Adrenal gland (tissue), 12 donors: ENCODE results near the gene KIF6. TPM values are rescaled to one million over a fixed set of nuclear protein-coding genes. Genes with fewer than 3 reads are reported as not detected.

Source experiments
- DNase-seq, 7 donors: peaks; one replicate each; pipeline ENCODE4 v3.0.0-alpha.2; 2019 to 2020
- H3K27ac ChIP-seq, 5 donors: fragments of 200-600 bp; sonication (generic) in 4 of 5; 1 replicate in 3 of 5; 2 replicates in 2 of 5; pipeline versions ENCODE4 v1.5.1 to v1.8.0; 2016 to 2020; ENCODE audit warnings: mild to moderate bottlenecking in 1 of 5
- H3K27me3 ChIP-seq: fragments of 200-600 bp; 2 replicates; pipeline ENCODE4 v1.8.0; 2021
- H3K36me3 ChIP-seq, 2 donors: fragments of 200-600 bp; replicated peaks in 1 of 2; 1 replicate in 1 of 2; 2 replicates in 1 of 2; pipeline versions ENCODE4 v1.5.1 to v1.8.0; 2018 to 2022
- H3K4me1 ChIP-seq, 2 donors: fragments of 200-600 bp; replicated peaks in 1 of 2; 1 replicate in 1 of 2; 2 replicates in 1 of 2; pipeline versions ENCODE4 v1.5.1 to v1.8.0; 2018 to 2021
- H3K4me3 ChIP-seq, 4 donors: fragments of 200-600 bp; sonication (generic) in 3 of 4; one replicate each; pipeline ENCODE4 v1.5.1; 2016 to 2018
- H3K9me3 ChIP-seq, 3 donors: fragments of 200-600 bp; sonication (generic) in 1 of 3; replicated peaks in 1 of 3; 1 replicate in 2 of 3; 2 replicates in 1 of 3; pipeline versions ENCODE4 v1.5.1 to v1.8.0; 2016 to 2021
- CTCF ChIP-seq, 6 experiments: fragments of 450-650 bp in 4 of 6; fragments of 200-600 bp in 2 of 6; sonication (generic) in 1 of 6; IDR thresholded peaks; 1 replicate in 5 of 6; 2 replicates in 1 of 6; pipeline versions ENCODE4 v1.5.1 to v1.8.0; 2016 to 2021; ENCODE audit warnings: antibody characterized with exemption in 6 of 6, mild to moderate bottlenecking in 2 of 6, moderate library complexity in 1 of 6
- POLR2A ChIP-seq, 2 donors: fragments of 450-650 bp; IDR thresholded peaks; one replicate each; pipeline ENCODE4 v1.6.1; 2017; ENCODE audit warnings: antibody characterized with exemption in 2 of 2, mild to moderate bottlenecking in 2 of 2, moderate library complexity in 1 of 2
- WGBS, 4 donors: extraction: QIAGEN DNeasy Blood & Tissue Kit in 2 of 4; methylation state at CpG; one replicate each; pipeline versions ENCODE4 v1.1.5 to v1.1.7; 2013 to 2017; 5-methylcytosine and 5-hydroxymethylcytosine counted together
- intact Hi-C, 2 donors: fragments of 100-400 bp; cut with DNase I; formaldehyde crosslinking; loops; one replicate each; pipeline versions ENCODE4 v1.14.1 to v1.15.0; 2022 to 2023
- polyA plus RNA-seq, 3 donors: library from polyadenylated mRNA; stranded (reverse); fragments of 200-250 nt in 2 of 3; fragments of 350-450 nt in 1 of 3; fragmentation: Illumina TruSeq in 1 of 3; extraction: RNeasy Lipid Tissue Mini Kit (QIAGEN cat#74804) in 1 of 3; gene quantifications; one replicate each; pipeline ENCODE4 v1.2.3, GENCODE V29; 2013 to 2014
- total RNA-seq, 9 donors: library from RNA; depleted of rRNA in 4 of 9; stranded (reverse); fragments of >200 nt in 4 of 9; fragments of 120-200 nt in 1 of 9; fragmentation: NEBNext Ultra II Directional in 1 of 9; extraction: Animal tissue kit (Norgen Biotek cat#: 25700) in 1 of 9; gene quantifications; one replicate each; pipeline versions ENCODE4 v1.1.0 to v1.2.4, GENCODE V29; 2013 to 2023
- donor health status: healthy with polysubstance abuse.
- donor health status: Bipolar disorder and iron deficiency.
- donor health status: DM: yes; HTN: yes; CAD: no.
- donor health status: DM: no; HTN: no; CAD: no.
- donor health status: DM: no; HTN: no; CAD: no.
- donor health status: DM: yes; HTN: yes; CAD: no.

Gene KIF6
- total and polyA plus RNA-seq, 12 donors, result 0.52 to 4.2 (median 0.73) TPM

DNA sequence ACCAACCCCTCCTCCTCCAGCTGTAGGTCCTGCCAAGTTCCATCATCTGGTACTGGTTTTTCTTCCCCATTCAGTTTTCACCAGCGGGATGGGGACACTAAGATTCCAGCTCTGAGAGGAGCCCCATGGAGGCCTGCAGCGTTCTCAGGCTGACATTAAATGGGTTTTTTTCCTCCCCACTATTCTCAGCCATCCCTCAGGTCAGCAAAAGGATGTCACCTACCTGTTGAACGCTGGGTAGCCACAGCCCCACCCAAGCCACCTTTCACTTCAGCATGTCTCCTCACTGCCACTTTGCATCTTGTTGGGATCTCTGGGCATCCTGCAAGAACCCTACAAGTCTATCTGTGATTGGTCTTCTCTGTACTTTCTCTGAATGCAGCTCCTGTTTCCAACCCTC lies 417.7 kb downstream of the KIF6 start:
- 72 to 89% (median 84%) methylated on average over 3 of the region's 3 CpGs for WGBS, 4 donors

DNA sequence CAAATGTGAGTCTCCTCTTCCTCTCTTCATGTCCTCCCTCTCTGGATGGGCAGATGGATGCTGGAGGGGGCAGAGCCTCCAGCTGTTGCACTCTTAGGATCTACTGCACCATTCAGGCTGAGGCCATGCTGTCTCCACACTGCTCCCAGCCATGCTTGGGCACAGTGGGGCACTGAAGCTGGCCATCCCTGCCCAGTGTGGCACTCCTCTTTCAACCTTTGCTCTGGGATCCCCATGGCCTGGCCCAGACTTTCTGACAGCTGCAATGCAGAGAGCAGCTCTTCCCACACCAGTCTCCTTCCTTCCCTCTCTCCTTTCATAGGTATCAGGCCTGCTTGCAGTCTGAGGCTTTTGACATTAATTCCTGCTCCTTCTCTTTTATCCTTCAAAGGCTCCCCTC lies 420.3 kb downstream of the KIF6 start:
- Histone ChIP-seq H3K4me1 (no peaks in the 10 kb centered on the region), H3K36me3 (no peaks in the 10 kb centered on the region), H3K9me3 (no peaks in the 10 kb centered on the region), H3K4me3 (no peak overlapping the region), H3K27me3 (no peaks in the 10 kb centered on the region), H3K27ac (no peak overlapping the region)
- no peak for DNase-seq
- TF ChIP-seq CTCF (IDR thresholded peaks at IDR 0.05) (no peak), POLR2A (IDR thresholded peaks at IDR 0.05) (no peak)
- intact Hi-C loops, result loop anchor here (2.0 to 10.0 kb wide), 4 partner anchors 138 to 433 kb away; no protein-coding TSS in a partner anchor

More for the DNA sequence above, 417.7 kb downstream of the KIF6 start:
- intact Hi-C loops, result loop anchor here (5.0 to 10.0 kb wide), 3 partner anchors 333 to 435 kb away; no protein-coding TSS in a partner anchor
- no peaks in the 10 kb centered on the region for H3K9me3 ChIP-seq
- no peaks in the 10 kb centered on the region for H3K4me1 ChIP-seq
- no peak for DNase-seq
- no peak overlapping the region for H3K27ac ChIP-seq
- no peak for TF ChIP-seq CTCF (IDR thresholded peaks at IDR 0.05)
- no peak for TF ChIP-seq POLR2A (IDR thresholded peaks at IDR 0.05)
- no peaks in the 10 kb centered on the region for H3K36me3 ChIP-seq
- no peak overlapping the region for H3K4me3 ChIP-seq
- peaks cover 8% of the 10 kb centered on the region for H3K27me3 ChIP-seq

DNA sequence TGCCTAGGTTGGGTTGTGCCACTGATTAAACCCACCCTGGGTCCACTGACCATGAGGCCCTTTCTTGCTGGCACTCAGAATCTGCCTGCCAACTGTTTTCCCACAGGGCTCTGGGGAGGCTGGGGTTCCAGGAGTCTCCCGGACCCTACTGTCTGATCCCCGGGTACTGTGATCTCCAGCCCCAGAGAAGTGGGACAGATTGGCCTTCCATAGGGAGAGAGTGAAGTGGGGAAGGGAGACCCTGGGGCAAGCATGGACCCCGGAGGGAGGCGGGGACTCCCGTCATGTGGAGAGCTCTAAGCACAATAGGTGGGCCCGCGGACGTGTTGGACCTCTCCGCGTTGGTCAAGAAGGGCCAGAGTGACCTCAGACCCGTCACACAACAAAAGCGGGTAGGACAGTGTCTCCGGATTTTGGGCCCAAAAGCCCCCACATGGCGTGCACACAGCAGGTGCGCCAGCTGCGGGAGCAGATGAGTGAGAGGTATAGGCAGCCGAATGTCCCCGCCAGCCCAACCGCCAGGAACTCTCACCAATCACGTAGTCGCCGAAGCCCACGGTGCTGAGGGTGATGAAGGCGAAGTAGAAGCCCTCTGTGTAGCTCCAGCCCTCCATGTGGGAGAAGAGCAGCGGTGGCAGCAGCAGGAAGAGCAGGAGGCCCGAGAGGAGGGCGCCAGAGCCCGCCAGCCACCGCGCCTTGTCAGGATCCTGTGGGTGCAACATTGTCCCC lies 421.6 kb downstream of the KIF6 start:
- no peak overlapping the region for H3K4me3 ChIP-seq
- no peak for DNase-seq

More for the DNA sequence above, 421.6 kb downstream of the KIF6 start:
- Histone ChIP-seq H3K27me3 (no peaks in the 10 kb centered on the region), H3K36me3 (no peaks in the 10 kb centered on the region), H3K27ac (no peak overlapping the region), H3K9me3 (no peaks in the 10 kb centered on the region), H3K4me1 (no peaks in the 10 kb centered on the region)
- WGBS, 4 donors, result 82 to 85% (median 85%) methylated on average over 27 to 30 of the region's 30 CpGs
- peak in 2 of 6 experiments; percentile 16 to 22 for TF ChIP-seq CTCF (IDR thresholded peaks at IDR 0.05)
- no peak for TF ChIP-seq POLR2A (IDR thresholded peaks at IDR 0.05)
- intact Hi-C loops, result loop anchor here (2.0 to 10.0 kb wide), 3 partner anchors 137 to 429 kb away; no protein-coding TSS in a partner anchor
